EH (cell line): ENCODE data around the gene SRGAP1.

Experiments used
- DNase-seq: peaks from one replicate; pipeline ENCODE4 v3.0.0-alpha.2; 2015; ENCODE audit warnings: low read depth

SRGAP1 gene

GRCh38 chr12:63937378-63938316, 93.1 kb downstream of the SRGAP1 start:
- no peak for DNase-seq

- no peak for DNase-seq
Observed at GRCh38 chr12:63940310-63941005, 96.0 kb downstream of the SRGAP1 start.

- no peak for DNase-seq
Observed at GRCh38 chr12:63941166-63941800, 96.8 kb downstream of the SRGAP1 start.

- DNase-seq, result no peak
Observed at GRCh38 chr12:63941879-63942278, 97.4 kb downstream of the SRGAP1 start.

GRCh38 chr12:63942464-63943241, 98.2 kb downstream of the SRGAP1 start:
- no peak for DNase-seq

- DNase-seq, result no peak
Observed at GRCh38 chr12:63944034-63944579, 99.6 kb downstream of the SRGAP1 start.

GRCh38 chr12:63944586-63945228, 100.2 kb downstream of the SRGAP1 start:
- no peak for DNase-seq

GRCh38 chr12:63945777-63946176, 101.3 kb downstream of the SRGAP1 start:
- DNase-seq, result no peak

GRCh38 chr12:63948211-63948610, 103.7 kb downstream of the SRGAP1 start:
- peak; percentile 60 for DNase-seq

- no peak for DNase-seq
Observed at GRCh38 chr12:63949902-63950301, 105.4 kb downstream of the SRGAP1 start.

GRCh38 chr12:63952995-63953394, 108.5 kb downstream of the SRGAP1 start:
- DNase-seq, result no peak

- DNase-seq, result peak; percentile 45
Observed at GRCh38 chr12:63955831-63956666, 111.5 kb downstream of the SRGAP1 start.

GRCh38 chr12:63957496-63957895, 113.0 kb downstream of the SRGAP1 start:
- no peak for DNase-seq

- DNase-seq, result no peak
Observed at GRCh38 chr12:63958876-63959580, 114.5 kb downstream of the SRGAP1 start.

GRCh38 chr12:63961048-63961447, 116.5 kb downstream of the SRGAP1 start:
- DNase-seq, result no peak

- no peak for DNase-seq
Observed at GRCh38 chr12:63961543-63961942, 117.0 kb downstream of the SRGAP1 start.

GRCh38 chr12:63963868-63964267, 119.4 kb downstream of the SRGAP1 start:
- DNase-seq, result no peak

GRCh38 chr12:63964301-63964700, 119.8 kb downstream of the SRGAP1 start:
- DNase-seq, result no peak

GRCh38 chr12:63965936-63966605, 121.6 kb downstream of the SRGAP1 start:
- DNase-seq, result peak; percentile 71
